HepG2 (cell line): Measurements from ENCODE around the gene GRID1. TPM values are rescaled to one million over a fixed set of nuclear protein-coding genes. Genes with fewer than 3 reads are reported as not detected.

Experiments used
- ATAC-seq: fragments of 200-7000 bp; cut with Tn5 transposase; 3 replicates; pipeline ENCODE4 v1.9.1; 2020; ENCODE audit warnings: mild to moderate bottlenecking, moderate library complexity
- BruUV-seq: library from RNA; stranded (reverse); fragments of 400-500 nt; replicated peaks from 2 replicates; lab custom pipeline; 2021; lab: Mats Ljungman, UMichigan
- CTCF ChIA-PET: fragments of 300-600 bp; formaldehyde crosslinking; extraction: SDS; loops from one replicate; lab custom pipeline; 2021; ENCODE audit warnings: low total read pairs, inconsistent platforms, low intra/inter-chr PET ratio; lab: Yijun Ruan, JAX
- POLR2A ChIA-PET: fragments of 350-600 bp; sonication (Branson Sonifier 250); formaldehyde crosslinking; loops from one replicate; lab custom pipeline; 2020; ENCODE audit warnings: antibody characterized with exemption, inconsistent platforms; lab: Yijun Ruan, JAX
- DNase-seq: peaks from one replicate; pipeline ENCODE4 v3.0.0-alpha.2; 2015; ENCODE audit warnings: low spot score
- FAIRE-seq: peaks from 3 replicates; lab custom pipeline; 2011; peaks lifted over from hg19 to GRCh38; lab: Jason Lieb, UNC
- H2AFZ ChIP-seq: one replicate; pipeline ENCODE4 v1.6.1; 2011; ENCODE audit warnings: low read length, inconsistent platforms
- H3K27ac ChIP-seq: fragments of 300-600 bp; 3 replicates; pipeline ENCODE4 v1.8.0; 2011; ENCODE audit warnings: mixed run types, mild to moderate bottlenecking, mixed read lengths, low read length, inconsistent platforms; ENCODE audit not compliant: insufficient read depth; ENCODE audit errors: extremely low read length
- H3K27me3 ChIP-seq, 2 experiments: fragments of 200-600 bp in 1 of 2; 2 replicates in 1 of 2; 3 replicates in 1 of 2; pipeline versions ENCODE4 v1.6.0 to v1.8.0; 2011; ENCODE audit warnings: low read length in 2 of 2, mild to moderate bottlenecking in 2 of 2, moderate library complexity in 2 of 2, inconsistent platforms in 1 of 2; ENCODE audit not compliant: insufficient read depth in 2 of 2, control insufficient read depth in 1 of 2
- H3K36me3 ChIP-seq, 2 experiments: fragments of 200-600 bp in 1 of 2; replicated peaks in 1 of 2; 2 replicates in 1 of 2; 3 replicates in 1 of 2; pipeline versions ENCODE4 v1.5.1 to v1.8.0; 2011; ENCODE audit warnings: low read length in 2 of 2, inconsistent platforms in 1 of 2; ENCODE audit not compliant: insufficient read depth in 2 of 2, control insufficient read depth in 1 of 2
- H3K4me1 ChIP-seq: 2 replicates; pipeline ENCODE4 v1.5.1; 2012; ENCODE audit warnings: low read length, inconsistent platforms; ENCODE audit not compliant: insufficient read depth
- H3K4me2 ChIP-seq: 2 replicates; pipeline ENCODE4 v1.6.0; 2011; ENCODE audit warnings: low read depth, low read length, inconsistent platforms
- H3K4me3 ChIP-seq, 3 experiments: fragments of 200-600 bp in 1 of 3; sonication (generic), shearing (Covaris generic) in 1 of 3; replicated peaks in 1 of 3; 2 replicates each; pipeline ENCODE4 v1.5.1; 2011 to 2016; ENCODE audit warnings: low read length in 3 of 3, inconsistent platforms in 2 of 3, low read depth in 2 of 3, mild to moderate bottlenecking in 2 of 3, control low read depth in 1 of 3, mixed read lengths in 1 of 3; ENCODE audit not compliant: insufficient read depth in 1 of 3
- H3K79me2 ChIP-seq: one replicate; pipeline ENCODE4 v1.6.1; 2011; ENCODE audit warnings: low read length, inconsistent platforms; ENCODE audit not compliant: insufficient read depth
- H3K9ac ChIP-seq: 2 replicates; pipeline ENCODE4 v1.6.0; 2011; ENCODE audit warnings: mild to moderate bottlenecking, low read depth, low read length, inconsistent platforms; ENCODE audit not compliant: insufficient read depth
- H3K9me3 ChIP-seq: 2 replicates; pipeline ENCODE4 v1.5.1; 2012; ENCODE audit warnings: mild to moderate bottlenecking, low read length
- H4K20me1 ChIP-seq: 2 replicates; pipeline ENCODE4 v1.6.0; 2011; ENCODE audit warnings: inconsistent platforms, mild to moderate bottlenecking, low read length, moderate library complexity; ENCODE audit not compliant: insufficient read depth
- AHR ChIP-seq: IDR thresholded peaks from 2 replicates; pipeline ENCODE4 v1.6.1; 2018; ENCODE audit warnings: missing genetic modification reagents, missing compliant biosample characterization
- ARNT2 ChIP-seq: sonication (generic); formaldehyde crosslinking; IDR thresholded peaks from 2 replicates; pipeline ENCODE4 v1.8.0; 2022; ENCODE audit warnings: mild to moderate bottlenecking, low read depth, missing genetic modification reagents, moderate library complexity
- CHCHD3 ChIP-seq: sonication (generic); formaldehyde crosslinking; IDR thresholded peaks from 2 replicates; pipeline ENCODE4 v1.8.0; 2022; ENCODE audit warnings: mild to moderate bottlenecking, missing genetic modification reagents, moderate library complexity
- JUNB ChIP-seq: sonication (generic); formaldehyde crosslinking; IDR thresholded peaks from 2 replicates; pipeline ENCODE4 v1.8.0; 2022; ENCODE audit warnings: missing genetic modification reagents, mild to moderate bottlenecking, borderline replicate concordance
- MIER3 ChIP-seq: IDR thresholded peaks from 2 replicates; pipeline ENCODE4 v1.6.1; 2016; ENCODE audit warnings: missing compliant biosample characterization, borderline replicate concordance
- POLR2AphosphoS5 ChIP-seq: IDR thresholded peaks from 2 replicates; pipeline ENCODE4 v1.6.1; 2012; ENCODE audit warnings: low read depth, low read length
- SNAI1 ChIP-seq: sonication (generic); formaldehyde crosslinking; IDR thresholded peaks from 2 replicates; pipeline ENCODE4 v1.5.0; 2020; ENCODE audit warnings: mild to moderate bottlenecking, missing genetic modification reagents, borderline replicate concordance
- SRY ChIP-seq: sonication (generic); formaldehyde crosslinking; IDR thresholded peaks from 2 replicates; pipeline ENCODE4 v1.8.0; 2022; ENCODE audit warnings: mild to moderate bottlenecking, missing genetic modification reagents
- ZBTB7A ChIP-seq: sonication (generic); formaldehyde crosslinking; IDR thresholded peaks from 2 replicates; pipeline ENCODE4 v1.8.0; 2022; ENCODE audit warnings: mild to moderate bottlenecking, missing genetic modification reagents
- ZNF343 ChIP-seq: sonication (generic); formaldehyde crosslinking; IDR thresholded peaks from 2 replicates; pipeline ENCODE4 v1.4.0; 2020; ENCODE audit warnings: mild to moderate bottlenecking, missing genetic modification reagents
- ZNF543 ChIP-seq: sonication (generic); formaldehyde crosslinking; IDR thresholded peaks from 2 replicates; pipeline ENCODE4 v1.4.0; 2020; ENCODE audit warnings: mild to moderate bottlenecking, missing genetic modification reagents
- ZNF773 ChIP-seq: sonication (generic); formaldehyde crosslinking; IDR thresholded peaks from 2 replicates; pipeline ENCODE4 v1.4.0; 2020; ENCODE audit warnings: missing genetic modification reagents, borderline replicate concordance
- ZSCAN9 ChIP-seq: IDR thresholded peaks from 2 replicates; pipeline ENCODE4 v1.6.1; 2016; ENCODE audit warnings: borderline replicate concordance
- WGBS: methylation state at CpG from one replicate; pipeline ENCODE4 v1.1.6; 2017; ENCODE audit warnings: low lambda C conversion rate; 5-methylcytosine and 5-hydroxymethylcytosine counted together
- in situ Hi-C: cut with HindIII; loops from 2 replicates; pipeline ENCODE4 v1.10.0; 2017; ENCODE audit warnings: low pct_unique_long_range_greater_than_20kb; ENCODE audit not compliant: extremely low pct_ligation_motif_present
- intact Hi-C: fragments of 100-400 bp; cut with micrococcal nuclease; formaldehyde crosslinking; loops from one replicate; pipeline ENCODE4 v1.10.0; 2022; ENCODE audit not compliant: unreplicated experiment
- polyA plus RNA-seq, 8 experiments: library from polyadenylated mRNA; depleted of rRNA in 3 of 8; stranded (reverse) in 7 of 8; unstranded in 1 of 8; fragments of >200 nt; fragmentation: Illumina TruSeq in 4 of 8; extraction: Trizol in 4 of 8; gene quantifications; 2 replicates each; pipeline versions ENCODE4 v1.2.1 to v1.2.3, GENCODE V29; 2011 to 2016; ENCODE audit warnings: low read depth in 4 of 8, missing spikeins in 1 of 8, mixed read lengths in 1 of 8; ENCODE audit not compliant: insufficient read depth in 1 of 8
- total RNA-seq, 5 experiments: library from RNA; depleted of rRNA; stranded (reverse); fragments of >200 nt; fragmentation: Illumina TruSeq; extraction: Trizol; gene quantifications; 2 replicates each; pipeline ENCODE4 v1.2.3, GENCODE V29; 2016; ENCODE audit warnings: low read depth in 1 of 5
- TF ChIP-seq, protein P1 (sequence below): sonication (generic); formaldehyde crosslinking; IDR thresholded peaks from 2 replicates; pipeline ENCODE4 v1.4.0; 2020; ENCODE audit warnings: mild to moderate bottlenecking, missing genetic modification reagents

Gene GRID1
- total and polyA plus RNA-seq, 2 of the 13 experiments (the other 11 are each of a cell fraction or from before 2014, with no cell fraction given): 0.05 TPM; not detected in 1

DNA sequence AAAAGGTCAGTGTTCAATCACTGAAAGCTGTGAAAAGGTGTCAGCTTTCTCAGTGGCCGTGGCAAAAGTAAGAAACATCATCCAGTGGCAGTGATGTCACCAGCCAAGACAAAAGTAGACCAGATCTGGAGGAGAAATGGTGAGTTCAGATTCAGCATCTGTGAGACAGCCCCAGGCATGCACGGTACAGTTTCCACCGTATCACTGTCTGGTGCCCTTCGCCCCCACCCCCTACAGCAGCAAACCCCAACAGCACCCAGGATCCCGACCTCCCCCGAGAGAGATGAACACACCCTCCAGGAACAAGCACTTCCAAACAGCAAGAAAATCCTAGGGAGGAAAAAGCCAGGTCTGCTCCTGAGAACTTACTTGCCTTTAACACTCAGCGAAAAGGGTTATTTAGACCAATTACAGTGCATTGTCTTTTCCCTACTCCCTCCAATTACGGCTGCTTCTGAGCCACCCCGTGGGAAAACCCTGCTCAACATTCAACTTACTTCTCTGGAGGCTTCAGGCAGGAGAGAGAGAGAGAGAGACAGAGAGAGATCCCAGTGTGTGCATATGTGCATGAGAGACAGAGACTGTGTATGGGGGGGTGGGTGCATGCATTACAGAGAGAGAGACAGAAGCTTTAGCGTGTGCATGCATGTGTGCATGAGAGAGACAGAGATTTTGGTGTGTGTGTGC is 189.6 kb downstream of the GRID1 start:
- H2AFZ ChIP-seq: no peak overlapping the region
- 5% methylated on average over 5 of the region's 10 CpGs for WGBS
- DNase-seq: no peak
- no TSS peak for BruUV-seq
- H3K4me3 ChIP-seq: no peak overlapping the region
- no peak for ATAC-seq
- in situ Hi-C loops: loop anchor here (5.0 kb wide), 1 partner anchor 200 kb away; no protein-coding TSS in a partner anchor
- intact Hi-C loops: no loop called here
- no peaks in the 10 kb centered on the region for H3K4me1 ChIP-seq
- H3K36me3 ChIP-seq: no peaks in the 10 kb centered on the region
- ChIA-PET CTCF (no interaction called here), POLR2A (no interaction called here)
- no peak overlapping the region for H3K4me2 ChIP-seq
- no peak overlapping the region for H3K9ac ChIP-seq
- H3K27me3 ChIP-seq: peaks cover 0 to 17% of the 10 kb centered on the region in 2 experiments; a peak in 1 of 5 replicates
- FAIRE-seq: no peak
- no peaks in the 10 kb centered on the region for H3K9me3 ChIP-seq
- H4K20me1 ChIP-seq: no peaks in the 10 kb centered on the region
- H3K79me2 ChIP-seq: no peaks in the 10 kb centered on the region
- H3K27ac ChIP-seq: no peak overlapping the region
- TF ChIP-seq ZNF343 (CRISPR knock-in tag): no peak
- no peak for TF ChIP-seq JUNB
- TF ChIP-seq, protein P1, sequence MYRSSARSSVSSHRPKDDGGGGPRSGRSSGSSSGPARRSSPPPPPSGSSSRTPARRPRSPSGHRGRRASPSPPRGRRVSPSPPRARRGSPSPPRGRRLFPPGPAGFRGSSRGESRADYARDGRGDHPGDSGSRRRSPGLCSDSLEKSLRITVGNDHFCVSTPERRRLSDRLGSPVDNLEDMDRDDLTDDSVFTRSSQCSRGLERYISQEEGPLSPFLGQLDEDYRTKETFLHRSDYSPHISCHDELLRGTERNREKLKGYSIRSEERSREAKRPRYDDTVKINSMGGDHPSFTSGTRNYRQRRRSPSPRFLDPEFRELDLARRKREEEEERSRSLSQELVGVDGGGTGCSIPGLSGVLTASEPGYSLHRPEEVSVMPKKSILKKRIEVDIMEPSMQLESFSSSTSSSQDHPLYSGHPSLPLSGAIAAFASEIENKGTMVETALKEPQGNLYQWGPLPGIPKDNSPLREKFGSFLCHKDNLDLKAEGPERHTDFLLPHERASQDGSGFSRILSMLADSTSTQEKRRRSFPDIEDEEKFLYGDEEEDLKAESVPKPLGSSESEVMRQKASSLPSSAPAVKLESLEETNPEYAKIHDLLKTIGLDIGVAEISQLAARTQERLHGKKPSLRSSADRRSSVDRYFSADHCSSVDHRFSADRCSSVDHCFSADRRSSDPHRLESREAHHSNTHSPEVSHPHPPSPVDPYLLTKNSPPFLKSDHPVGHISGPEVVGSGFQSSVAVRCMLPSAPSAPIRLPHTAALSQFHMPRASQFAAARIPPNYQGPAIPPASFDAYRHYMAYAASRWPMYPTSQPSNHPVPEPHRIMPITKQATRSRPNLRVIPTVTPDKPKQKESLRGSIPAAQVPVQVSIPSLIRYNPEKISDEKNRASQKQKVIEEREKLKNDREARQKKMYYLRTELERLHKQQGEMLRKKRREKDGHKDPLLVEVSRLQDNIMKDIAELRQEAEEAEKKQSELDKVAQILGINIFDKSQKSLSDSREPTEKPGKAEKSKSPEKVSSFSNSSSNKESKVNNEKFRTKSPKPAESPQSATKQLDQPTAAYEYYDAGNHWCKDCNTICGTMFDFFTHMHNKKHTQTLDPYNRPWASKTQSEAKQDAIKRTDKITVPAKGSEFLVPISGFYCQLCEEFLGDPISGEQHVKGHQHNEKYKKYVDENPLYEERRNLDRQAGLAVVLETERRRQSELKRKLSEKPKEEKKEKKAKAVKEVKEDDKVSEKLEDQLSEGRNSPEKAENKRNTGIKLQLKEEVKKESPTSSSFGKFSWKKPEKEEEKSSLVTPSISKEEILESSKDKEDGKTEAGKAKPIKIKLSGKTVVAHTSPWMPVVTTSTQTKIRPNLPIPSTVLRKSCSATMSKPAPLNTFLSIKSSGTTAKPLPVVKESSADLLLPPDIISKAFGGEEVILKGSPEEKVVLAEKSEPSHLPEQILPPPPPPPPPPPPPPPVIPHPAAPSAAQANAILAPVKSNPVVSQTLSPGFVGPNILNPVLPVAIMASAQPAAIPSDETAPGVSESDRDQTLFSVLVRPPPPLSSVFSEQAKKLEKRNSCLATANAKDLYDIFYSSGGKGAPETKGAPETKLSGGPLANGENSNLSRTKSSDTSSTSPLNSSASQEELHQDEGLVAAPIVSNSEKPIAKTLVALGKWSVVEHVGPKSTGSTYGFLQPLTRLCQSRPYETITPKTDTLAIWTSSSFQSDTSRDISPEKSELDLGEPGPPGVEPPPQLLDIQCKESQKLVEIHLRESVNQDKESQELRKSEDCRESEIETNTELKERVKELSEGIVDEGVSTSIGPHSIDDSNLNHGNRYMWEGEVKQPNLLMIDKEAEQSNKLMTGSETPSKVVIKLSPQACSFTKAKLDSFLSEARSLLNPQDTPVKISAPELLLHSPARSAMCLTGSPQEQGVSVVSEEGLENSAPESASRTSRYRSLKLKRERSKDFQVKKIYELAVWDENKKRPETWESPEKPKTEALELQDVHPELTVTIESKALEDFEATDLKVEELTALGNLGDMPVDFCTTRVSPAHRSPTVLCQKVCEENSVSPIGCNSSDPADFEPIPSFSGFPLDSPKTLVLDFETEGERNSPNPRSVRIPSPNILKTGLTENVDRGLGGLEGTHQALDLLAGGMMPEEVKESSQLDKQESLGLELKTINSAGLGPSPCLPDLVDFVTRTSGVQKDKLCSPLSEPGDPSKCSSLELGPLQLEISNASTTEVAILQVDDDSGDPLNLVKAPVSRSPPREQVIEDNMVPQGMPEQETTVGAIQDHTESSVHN (CRISPR knock-in tag): no peak
- TF ChIP-seq ZNF543: no peak
- TF ChIP-seq AHR (CRISPR knock-in tag): no peak
- no peak for TF ChIP-seq POLR2AphosphoS5
- no peak for TF ChIP-seq ZBTB7A (CRISPR knock-in tag)
- no peak for TF ChIP-seq ZSCAN9
- no peak for TF ChIP-seq CHCHD3 (CRISPR knock-in tag)
- no peak for TF ChIP-seq SNAI1
- TF ChIP-seq SRY: no peak
- TF ChIP-seq ARNT2 (CRISPR knock-in tag): no peak
- no peak for TF ChIP-seq MIER3 (CRISPR knock-in tag)
- TF ChIP-seq ZNF773 (CRISPR knock-in tag): no peak
